Subcutaneous adipose tissue (tissue), 4 donors: ENCODE data around the gene FOXN3. TPM values are rescaled to one million over a fixed set of nuclear protein-coding genes. Genes with fewer than 3 reads are reported as not detected.

Source experiments
- total RNA-seq, 4 donors: library from RNA; depleted of rRNA; stranded (reverse); fragments of >200 nt; gene quantifications; one replicate each; pipeline ENCODE4 v1.1.0, GENCODE V29; 2016
- TF ChIP-seq, protein P1 (sequence below): fragments of 450-650 bp; IDR thresholded peaks from one replicate; pipeline ENCODE4 v1.5.1; 2016; ENCODE audit warnings: low read depth, mild to moderate bottlenecking, control low read depth, antibody characterized with exemption, moderate library complexity

The FOXN3 gene
- total RNA-seq, 4 donors from 2014 or later: 153 to 173 (median 171) TPM

DNA sequence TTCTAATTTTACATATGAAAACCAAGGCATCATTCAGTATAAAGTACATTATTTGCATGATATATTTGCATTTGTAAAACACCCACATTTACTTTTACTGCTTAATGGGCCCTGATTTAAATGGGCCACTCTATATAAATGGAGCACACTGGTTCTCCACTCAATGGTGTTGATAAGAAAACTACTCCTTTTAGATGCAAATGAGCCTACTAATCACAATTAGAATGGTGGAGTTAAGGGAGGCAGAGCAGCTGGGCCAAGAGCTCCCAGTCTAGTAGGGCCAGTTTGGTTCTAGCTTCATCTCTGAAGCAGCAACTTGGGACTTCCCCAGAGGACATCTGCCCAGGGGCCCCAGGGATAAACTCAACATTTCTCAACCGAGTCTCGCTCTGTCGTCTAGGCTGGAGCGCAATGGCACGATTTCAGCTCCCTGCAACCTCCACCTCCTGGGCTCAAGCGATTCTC lies 120.7 kb downstream of the FOXN3 start:
- TF ChIP-seq, protein P1, sequence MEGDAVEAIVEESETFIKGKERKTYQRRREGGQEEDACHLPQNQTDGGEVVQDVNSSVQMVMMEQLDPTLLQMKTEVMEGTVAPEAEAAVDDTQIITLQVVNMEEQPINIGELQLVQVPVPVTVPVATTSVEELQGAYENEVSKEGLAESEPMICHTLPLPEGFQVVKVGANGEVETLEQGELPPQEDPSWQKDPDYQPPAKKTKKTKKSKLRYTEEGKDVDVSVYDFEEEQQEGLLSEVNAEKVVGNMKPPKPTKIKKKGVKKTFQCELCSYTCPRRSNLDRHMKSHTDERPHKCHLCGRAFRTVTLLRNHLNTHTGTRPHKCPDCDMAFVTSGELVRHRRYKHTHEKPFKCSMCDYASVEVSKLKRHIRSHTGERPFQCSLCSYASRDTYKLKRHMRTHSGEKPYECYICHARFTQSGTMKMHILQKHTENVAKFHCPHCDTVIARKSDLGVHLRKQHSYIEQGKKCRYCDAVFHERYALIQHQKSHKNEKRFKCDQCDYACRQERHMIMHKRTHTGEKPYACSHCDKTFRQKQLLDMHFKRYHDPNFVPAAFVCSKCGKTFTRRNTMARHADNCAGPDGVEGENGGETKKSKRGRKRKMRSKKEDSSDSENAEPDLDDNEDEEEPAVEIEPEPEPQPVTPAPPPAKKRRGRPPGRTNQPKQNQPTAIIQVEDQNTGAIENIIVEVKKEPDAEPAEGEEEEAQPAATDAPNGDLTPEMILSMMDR: no peak

DNA sequence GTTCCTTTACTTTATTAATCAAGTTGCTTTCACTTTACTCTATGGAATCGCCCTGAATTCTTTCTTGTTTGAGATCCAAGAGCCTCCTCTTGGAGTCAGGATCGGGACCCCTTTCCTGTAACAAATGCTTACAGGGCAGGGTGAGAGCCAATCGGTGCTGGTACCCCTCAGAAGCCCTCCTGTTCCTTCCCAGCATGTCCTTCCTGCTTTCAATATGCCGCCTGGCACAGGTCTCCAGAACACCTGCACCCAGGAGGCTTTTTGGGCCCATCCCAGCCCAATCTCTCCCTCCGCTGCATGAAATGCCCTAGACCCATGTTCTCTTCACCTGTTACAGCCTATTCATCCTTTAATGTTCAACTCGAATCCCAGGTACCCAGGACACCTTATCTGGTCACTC lies 122.2 kb downstream of the FOXN3 start:
- TF ChIP-seq, protein P1: no peak

DNA sequence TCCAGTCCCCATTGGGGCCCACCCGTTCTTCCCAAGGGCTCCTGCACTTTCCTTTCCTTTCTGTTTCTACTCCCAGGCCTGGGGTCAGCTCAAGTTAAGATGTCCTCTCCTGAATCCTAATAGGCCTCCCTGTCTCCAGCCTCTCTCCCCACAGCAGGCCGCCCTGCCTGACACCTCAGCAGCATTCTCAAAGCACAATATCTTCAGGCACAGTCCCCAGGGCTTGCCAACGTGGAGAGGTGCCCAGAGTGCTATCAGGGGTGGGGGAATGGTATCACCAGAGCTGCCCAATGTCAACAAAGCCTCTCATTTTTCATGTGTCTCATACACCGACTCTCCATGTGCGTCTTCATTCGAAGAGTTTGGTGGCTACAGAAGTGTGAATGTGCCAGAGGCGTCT lies 123.0 kb downstream of the FOXN3 start:
- TF ChIP-seq, protein P1: no peak

DNA sequence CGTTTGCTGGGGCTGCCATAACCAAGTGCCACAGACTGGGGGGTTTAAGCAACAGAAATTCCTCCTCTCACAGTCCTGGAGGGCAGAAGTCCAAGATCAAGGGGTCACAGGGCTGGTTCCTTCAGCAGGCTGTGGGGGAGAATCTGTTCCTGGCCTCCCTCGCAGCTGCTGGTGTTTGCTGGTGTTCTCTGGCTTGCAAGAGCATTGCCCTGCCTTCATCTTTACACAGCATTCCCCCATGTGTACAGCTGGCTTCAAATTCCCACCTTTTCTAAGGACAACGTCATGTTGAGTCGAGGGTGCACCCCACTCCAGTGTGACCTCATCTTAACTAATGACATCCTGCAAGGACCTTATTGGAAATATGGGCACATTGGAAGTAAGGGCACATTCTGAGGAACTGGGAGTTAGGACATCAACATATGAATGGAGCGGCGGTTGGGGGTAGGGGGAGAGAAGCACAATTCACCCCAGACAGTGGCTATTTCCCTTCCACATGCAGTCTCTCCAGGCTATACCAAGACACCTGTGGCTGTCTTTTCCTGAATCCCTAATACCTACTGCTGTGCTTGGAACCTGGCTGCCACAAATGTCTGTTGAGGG lies 123.6 kb downstream of the FOXN3 start:
- TF ChIP-seq, protein P1: no peak

DNA sequence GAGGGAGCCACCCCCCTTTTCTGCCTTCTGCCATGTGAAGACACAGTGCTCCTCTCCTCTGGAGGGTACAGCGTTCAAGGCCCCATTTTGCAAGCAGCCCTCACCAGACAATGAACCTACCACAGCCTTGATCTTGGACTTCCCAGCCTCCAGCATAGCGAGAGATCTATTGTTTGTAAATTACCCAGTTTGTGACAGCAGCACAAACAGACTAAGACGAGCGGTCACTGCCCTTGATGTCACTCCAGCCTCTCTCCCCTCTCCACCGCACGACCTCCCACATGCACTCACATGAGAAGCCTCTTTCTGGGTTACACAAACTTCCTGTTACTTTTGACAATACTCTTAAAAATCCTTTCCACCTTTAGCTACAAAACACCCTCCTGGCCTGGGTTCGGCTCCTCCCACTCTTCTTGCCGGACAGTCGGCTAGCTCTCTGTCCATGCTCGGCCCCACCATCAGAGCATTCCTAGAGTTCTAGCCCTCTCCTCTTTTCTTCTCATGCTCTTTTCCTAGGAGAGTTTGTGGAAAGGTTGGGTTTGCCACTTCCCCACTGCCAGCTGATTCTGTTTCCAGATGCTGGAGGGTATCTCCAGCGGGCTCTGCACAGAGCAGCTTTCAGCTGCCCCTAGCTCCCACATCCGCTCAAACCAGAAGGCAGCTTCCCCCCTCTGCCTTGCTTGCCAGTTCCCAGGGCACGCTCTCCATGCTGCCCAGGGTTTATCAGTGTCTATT lies 124.3 kb downstream of the FOXN3 start:
- TF ChIP-seq, protein P1: no peak

DNA sequence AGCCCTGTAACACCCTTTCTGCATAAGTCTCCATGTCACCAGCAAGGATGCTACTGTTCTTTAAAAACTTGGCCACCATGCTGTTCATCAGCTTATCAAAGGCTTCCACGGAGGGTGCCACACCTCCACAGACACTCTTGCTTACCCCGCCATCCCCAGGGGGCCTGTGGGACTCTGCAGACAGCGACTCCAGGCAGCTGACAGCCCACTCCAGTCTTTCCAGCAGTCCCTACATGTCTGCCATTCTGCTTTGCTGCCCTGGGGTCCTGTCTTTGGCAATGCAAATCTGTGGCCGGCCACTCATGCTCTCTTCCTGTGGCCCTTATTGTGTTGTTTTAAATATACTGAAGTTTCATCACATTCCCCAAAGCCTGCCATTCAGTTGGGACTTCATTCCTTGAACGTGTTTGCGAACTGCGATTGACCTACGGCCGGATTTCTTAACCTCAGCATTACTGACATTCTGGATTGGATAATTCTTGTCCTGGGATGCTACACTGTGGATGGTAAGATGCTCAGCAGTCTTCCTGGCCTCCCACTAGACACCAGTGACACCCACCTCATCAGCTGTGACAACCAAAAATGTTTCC lies 125.6 kb downstream of the FOXN3 start:
- TF ChIP-seq, protein P1: no peak

DNA sequence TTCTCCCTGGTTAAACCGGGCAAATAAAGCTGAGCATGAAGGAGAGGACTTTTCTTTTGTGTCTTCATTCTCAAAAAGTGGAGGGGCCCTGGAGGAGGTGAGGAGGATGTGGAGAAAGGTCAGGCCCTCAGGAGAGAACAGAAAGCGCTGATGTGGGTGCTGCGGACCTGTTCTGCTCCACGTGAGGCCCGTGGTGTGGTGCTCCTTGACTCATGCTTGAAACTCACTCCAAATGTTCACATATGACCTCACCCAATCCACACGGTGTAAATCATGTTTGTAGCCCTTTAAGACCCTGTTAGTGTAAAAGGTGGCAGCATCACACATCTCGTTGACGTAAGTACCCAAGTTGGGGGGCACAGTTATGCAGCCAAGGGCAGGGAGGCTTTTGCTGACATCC lies 126.2 kb downstream of the FOXN3 start:
- TF ChIP-seq, protein P1: no peak
